ENCODE results near the gene B4GALT2. TPM values are rescaled to one million over a fixed set of nuclear protein-coding genes. Genes with fewer than 3 reads are reported as not detected.

The B4GALT2 gene
- total RNA-seq, 2 experiments from 2014 or later: 0.57 to 1.4 TPM

GRCh38 chr1:44036409-44037139 is 57.6 kb downstream of the B4GALT2 start:
- H3K4me1 ChIP-seq (ENCODE audit: insufficient read depth, low read length, poor library complexity, severe bottlenecking): peaks cover 13% of the 10 kb centered on the region
- no peaks in the 10 kb centered on the region for H3K36me3 ChIP-seq (ENCODE audit: insufficient read depth, low read length)
- H3K79me2 ChIP-seq (ENCODE audit: insufficient read depth, low read depth, low read length): no peaks in the 10 kb centered on the region
- DNase-seq (ENCODE audit: low spot score): peak; percentile 74
- ChIA-PET POLR2A (interaction anchor here (0.7 kb wide), 1 partner anchor 86 kb away, joined by 3 read pairs; no protein-coding TSS in a partner anchor), CTCF (ENCODE audit: unreplicated experiment) (interaction anchor here (0.9 to 1.5 kb wide), 3 partner anchors 11 to 31 kb away, joined by 3 to 13 read pairs (median 5); no protein-coding TSS in a partner anchor)
- no peaks in the 10 kb centered on the region for H4K20me1 ChIP-seq (ENCODE audit: insufficient read depth, low read length)
- no TSS peak for BruUV-seq (replicated peaks)
- no peak overlapping the region for H3K27ac ChIP-seq (ENCODE audit: low read depth, low read length, poor library complexity, severe bottlenecking)
- H3K9me3 ChIP-seq (ENCODE audit: low read length): no peaks in the 10 kb centered on the region
- H3K4me2 ChIP-seq (ENCODE audit: low read length): no peak overlapping the region
- TF ChIP-seq CTCF (conservative IDR thresholded peaks at IDR 0.05; ENCODE audit: low read length): peak; percentile 91
- no peak for TF ChIP-seq EZH2phosphoT487 (IDR thresholded peaks at IDR 0.05; ENCODE audit: borderline replicate concordance, low read depth, low read length)
- intact Hi-C loops (cut with micrococcal nuclease; ENCODE audit: unreplicated experiment): loop anchor here (1.0 to 5.0 kb wide), 3 partner anchors 31 to 509 kb away; no protein-coding TSS in a partner anchor
- H3K9me2 ChIP-seq (ENCODE audit: insufficient read depth, low read length): no peaks in the 10 kb centered on the region
- no peak overlapping the region for H3K4me3 ChIP-seq (ENCODE audit: low read depth, low read length, poor library complexity, severe bottlenecking)
- no peak overlapping the region for H2AFZ ChIP-seq (ENCODE audit: low read length)

- intact Hi-C loops (cut with micrococcal nuclease; ENCODE audit: unreplicated experiment): loop anchor here (5.0 kb wide), 2 partner anchors 275 to 510 kb away; no protein-coding TSS in a partner anchor
- Histone ChIP-seq H3K4me3 (ENCODE audit: low read depth, low read length, poor library complexity, severe bottlenecking) (no peak overlapping the region), H3K36me3 (ENCODE audit: insufficient read depth, low read length) (no peaks in the 10 kb centered on the region), H2AFZ (ENCODE audit: low read length) (no peak overlapping the region), H3K79me2 (ENCODE audit: insufficient read depth, low read depth, low read length) (no peaks in the 10 kb centered on the region), H3K4me2 (ENCODE audit: low read length) (no peak overlapping the region), H3K27ac (ENCODE audit: low read depth, low read length, poor library complexity, severe bottlenecking) (no peak overlapping the region), H3K4me1 (ENCODE audit: insufficient read depth, low read length, poor library complexity, severe bottlenecking) (peaks cover 8% of the 10 kb centered on the region), H4K20me1 (ENCODE audit: insufficient read depth, low read length) (no peaks in the 10 kb centered on the region), H3K9me3 (ENCODE audit: low read length) (no peaks in the 10 kb centered on the region), H3K9me2 (ENCODE audit: insufficient read depth, low read length) (no peaks in the 10 kb centered on the region)
- CTCF ChIA-PET (ENCODE audit: unreplicated experiment): interaction anchor here (1.1 to 1.5 kb wide), 2 partner anchors 11 to 31 kb away, joined by 5 to 13 read pairs; no protein-coding TSS in a partner anchor
- POLR2A ChIA-PET: interaction anchor here (0.7 kb wide), 1 partner anchor 86 kb away, joined by 3 read pairs; no protein-coding TSS in a partner anchor
- no TSS peak for BruUV-seq (replicated peaks)
- DNase-seq (ENCODE audit: low spot score): no peak
- TF ChIP-seq CTCF (conservative IDR thresholded peaks at IDR 0.05; ENCODE audit: low read length): no peak
- no peak for TF ChIP-seq EZH2phosphoT487 (IDR thresholded peaks at IDR 0.05; ENCODE audit: borderline replicate concordance, low read depth, low read length)
Measured at GRCh38 chr1:44037154-44037553, 58.1 kb downstream of the B4GALT2 start.
